GM12878 (cell line): ENCODE data around the gene POLR3F. TPM values are rescaled to one million over a fixed set of nuclear protein-coding genes. Genes with fewer than 3 reads are reported as not detected.

Experiments
- ATAC-seq: fragments of 200-7000 bp; cut with Tn5 transposase; 3 replicates; pipeline ENCODE4 v1.9.1; 2020; ENCODE audit warnings: mild to moderate bottlenecking, moderate library complexity
- BruUV-seq: library from RNA; stranded (reverse); fragments of 400-500 nt; replicated peaks from 2 replicates; lab custom pipeline; 2021; lab: Mats Ljungman, UMichigan
- CTCF ChIA-PET: fragments of 300-600 bp; sonication (Branson Sonifier 250); formaldehyde crosslinking; extraction: SDS; loops from one replicate; lab custom pipeline; 2021; ENCODE audit warnings: inconsistent platforms; lab: Yijun Ruan, JAX
- POLR2A ChIA-PET: fragments of 350-600 bp; formaldehyde crosslinking; extraction: SDS; loops from one replicate; lab custom pipeline; 2021; ENCODE audit warnings: inconsistent platforms; lab: Charles Lee
- RAD21 ChIA-PET: fragments of 300-600 bp; sonication (Branson Sonifier 250); formaldehyde crosslinking; loops from one replicate; lab custom pipeline; 2023; ENCODE audit warnings: antibody characterized with exemption; ENCODE audit not compliant: unreplicated experiment; lab: Charles Lee
- SMC1A ChIA-PET: fragments of 300-600 bp; sonication (Branson Sonifier 250); formaldehyde crosslinking; loops from one replicate; lab custom pipeline; 2023; ENCODE audit not compliant: unreplicated experiment, uncharacterized antibody; lab: Charles Lee
- DNase-seq: peaks from one replicate; pipeline ENCODE4 v3.0.0-alpha.2; 2011; ENCODE audit warnings: low read depth, low spot score
- FAIRE-seq: peaks from 3 replicates; lab custom pipeline; 2011; peaks lifted over from hg19 to GRCh38; lab: Jason Lieb, UNC
- H2AFZ ChIP-seq: 2 replicates; pipeline ENCODE4 v1.6.0; 2011; ENCODE audit warnings: low read depth, low read length, control low read depth; ENCODE audit not compliant: control insufficient read depth
- H3K27ac ChIP-seq: 2 replicates; pipeline ENCODE4 v1.5.1; 2011; ENCODE audit warnings: control low read depth; ENCODE audit not compliant: control insufficient read depth, insufficient read depth
- H3K27me3 ChIP-seq, 2 experiments: replicated peaks in 1 of 2; 2 replicates each; pipeline versions ENCODE4 v1.6.0 to v1.6.1; 2011; ENCODE audit warnings: low read length in 1 of 2; ENCODE audit not compliant: control insufficient read depth in 2 of 2, insufficient read depth in 2 of 2
- H3K36me3 ChIP-seq, 2 experiments: 2 replicates each; pipeline ENCODE4 v1.5.1; 2011; ENCODE audit warnings: low read length in 1 of 2; ENCODE audit not compliant: control insufficient read depth in 2 of 2, insufficient read depth in 2 of 2
- H3K4me1 ChIP-seq: 2 replicates; pipeline ENCODE4 v1.6.1; 2011; ENCODE audit warnings: mild to moderate bottlenecking, low read length, moderate library complexity, mixed read lengths; ENCODE audit not compliant: control insufficient read depth, insufficient read depth
- H3K4me2 ChIP-seq: 2 replicates; pipeline ENCODE4 v1.6.0; 2011; ENCODE audit warnings: control low read depth; ENCODE audit not compliant: control insufficient read depth, insufficient read depth
- H3K4me3 ChIP-seq: fragments of 200-600 bp; sonication (generic); 2 replicates; pipeline ENCODE4 v1.5.1; 2016
- H3K79me2 ChIP-seq: 2 replicates; pipeline ENCODE4 v1.6.0; 2011; ENCODE audit warnings: low read length; ENCODE audit not compliant: control insufficient read depth, insufficient read depth
- H3K9ac ChIP-seq: 2 replicates; pipeline ENCODE4 v1.8.0; 2011; ENCODE audit warnings: low read length, control low read depth, mixed read lengths; ENCODE audit not compliant: control insufficient read depth, insufficient read depth
- H3K9me3 ChIP-seq: replicated peaks from 3 replicates; pipeline ENCODE4 v1.5.1; 2011; ENCODE audit warnings: mild to moderate bottlenecking, low read length; ENCODE audit not compliant: control insufficient read depth, insufficient read depth
- H4K20me1 ChIP-seq: 2 replicates; pipeline ENCODE4 v1.6.0; 2011; ENCODE audit not compliant: control insufficient read depth, insufficient read depth
- BCLAF1 ChIP-seq: fragments of 450-650 bp; IDR thresholded peaks from 2 replicates; pipeline ENCODE4 v1.6.1; 2017; ENCODE audit warnings: antibody characterized with exemption, mild to moderate bottlenecking, moderate library complexity
- BMI1 ChIP-seq: fragments of 450-650 bp; IDR thresholded peaks from 2 replicates; pipeline ENCODE4 v1.6.1; 2016; ENCODE audit warnings: mild to moderate bottlenecking, moderate library complexity, borderline replicate concordance
- CBX3 ChIP-seq: fragments of 200-600 bp; sonication (generic); IDR thresholded peaks from 2 replicates; pipeline ENCODE4 v1.6.1; 2016; ENCODE audit warnings: low read depth, borderline replicate concordance
- CEBPZ ChIP-seq: fragments of 150-350 bp; IDR thresholded peaks from 2 replicates; pipeline ENCODE4 v1.6.1; 2016; ENCODE audit warnings: low read depth, low read length
- CREB1 ChIP-seq: IDR thresholded peaks from 2 replicates; pipeline ENCODE4 v1.6.1; 2012; ENCODE audit warnings: low read depth, mild to moderate bottlenecking, inconsistent platforms
- EGR1 ChIP-seq, 2 experiments: IDR thresholded peaks; 1 replicate in 1 of 2; 2 replicates in 1 of 2; pipeline ENCODE4 v1.6.1; 2011 to 2012; ENCODE audit warnings: low read depth in 2 of 2, low read length in 2 of 2, borderline replicate concordance in 1 of 2, mild to moderate bottlenecking in 1 of 2, moderate library complexity in 1 of 2
- IKZF1 ChIP-seq: fragments of 450-650 bp; conservative IDR thresholded peaks from 2 replicates; pipeline ENCODE4 v1.6.1; 2017; ENCODE audit warnings: antibody characterized with exemption, mild to moderate bottlenecking
- MTA3 ChIP-seq: IDR thresholded peaks from 2 replicates; pipeline ENCODE4 v1.6.1; 2012; ENCODE audit warnings: low read length, inconsistent platforms, borderline replicate concordance
- NR2C1 ChIP-seq: fragments of 450-650 bp; IDR thresholded peaks from 2 replicates; pipeline ENCODE4 v1.6.1; 2017; ENCODE audit warnings: antibody characterized with exemption, mild to moderate bottlenecking, moderate library complexity
- RB1 ChIP-seq: fragments of 450-650 bp; formaldehyde crosslinking; IDR thresholded peaks from 2 replicates; pipeline ENCODE4 v1.6.1; 2017; ENCODE audit warnings: mild to moderate bottlenecking, borderline replicate concordance
- SMAD5 ChIP-seq: IDR thresholded peaks from 2 replicates; pipeline ENCODE4 v1.6.1; 2016; ENCODE audit warnings: antibody characterized with exemption, low read depth
- SRF ChIP-seq, 2 experiments: IDR thresholded peaks; 2 replicates each; pipeline ENCODE4 v1.6.1; 2011; ENCODE audit warnings: low read depth in 2 of 2, low read length in 2 of 2, mild to moderate bottlenecking in 1 of 2, moderate library complexity in 1 of 2
- STAT1 ChIP-seq: fragments of 450-650 bp; conservative IDR thresholded peaks from 2 replicates; pipeline ENCODE4 v1.6.1; 2014; ENCODE audit warnings: antibody characterized with exemption, mild to moderate bottlenecking
- STAT3 ChIP-seq: IDR thresholded peaks from 2 replicates; pipeline ENCODE4 v1.6.1; 2011; ENCODE audit warnings: low read depth, low read length, improper control_type of control experiment
- TARDBP ChIP-seq: IDR thresholded peaks from 2 replicates; pipeline ENCODE4 v1.6.1; 2016; ENCODE audit warnings: borderline replicate concordance
- TCF7 ChIP-seq: IDR thresholded peaks from 2 replicates; pipeline ENCODE4 v1.6.1; 2014; ENCODE audit warnings: antibody characterized with exemption, borderline replicate concordance
- ZNF207 ChIP-seq: fragments of 450-650 bp; IDR thresholded peaks from 2 replicates; pipeline ENCODE4 v1.6.1; 2014; ENCODE audit warnings: antibody characterized with exemption, mild to moderate bottlenecking, borderline replicate concordance
- ZNF622 ChIP-seq: fragments of 450-650 bp; IDR thresholded peaks from 2 replicates; pipeline ENCODE4 v1.6.1; 2017; ENCODE audit warnings: mild to moderate bottlenecking, inconsistent platforms
- WGBS: methylation state at CpG from one replicate; pipeline ENCODE4 v1.1.6; 2016; ENCODE audit warnings: low lambda C conversion rate; ENCODE audit not compliant: insufficient replicate concordance, insufficient coverage; ENCODE audit errors: missing lambda C conversion rate; 5-methylcytosine and 5-hydroxymethylcytosine counted together
- in situ Hi-C: fragments of 300-500 bp; cut with MboI; formaldehyde crosslinking; loops from 9 replicates; pipeline ENCODE4 v1.14.3; 2018; ENCODE audit warnings: mixed read lengths
- intact Hi-C: fragments of 100-400 bp; cut with micrococcal nuclease; formaldehyde crosslinking; loops from one replicate; pipeline ENCODE4 v1.14.2; 2022; ENCODE audit not compliant: unreplicated experiment
- polyA plus RNA-seq, 11 experiments: library from polyadenylated mRNA; depleted of rRNA in 4 of 11; unstranded in 6 of 11; stranded (reverse) in 5 of 11; fragments of >200 nt; fragmentation: Nextera tagmentation in 4 of 11; fragmentation: Illumina TruSeq in 1 of 11; extraction: Ambion mirVana in 4 of 11; extraction: Trizol in 1 of 11; gene quantifications; 1 replicate in 1 of 11; 2 replicates in 10 of 11; pipeline versions ENCODE4 v1.2.1 to v1.2.3, GENCODE V29; 2011 to 2016; ENCODE audit warnings: inconsistent platforms in 2 of 11, missing spikeins in 2 of 11, low read depth in 1 of 11
- total RNA-seq, 4 experiments: library from RNA; depleted of rRNA in 3 of 4; stranded (reverse); fragments of >200 nt in 3 of 4; fragmentation: Illumina TruSeq in 1 of 4; extraction: Trizol in 1 of 4; gene quantifications; 2 replicates each; pipeline versions ENCODE4 v1.2.1 to v1.2.3, GENCODE V29; 2013 to 2021

POLR3F gene
- total and polyA plus RNA-seq, 10 of the 15 experiments (the other 5 are each of a cell fraction or from before 2014, with no cell fraction given), result 8.7 to 18.1 (median 12.6) TPM

- ChIA-PET CTCF (no interaction called here), POLR2A (no interaction called here), SMC1A (no interaction called here), RAD21 (no interaction called here)
- FAIRE-seq (no peak), ATAC-seq (no peak), DNase-seq (no peak)
- in situ Hi-C loops (loop anchor here (25.0 kb wide), 1 partner anchor 1488 kb away; the partner anchor contains the start of gene NAA20), intact Hi-C loops (no loop called here)
- Histone ChIP-seq H3K9ac (no peak overlapping the region), H3K36me3 (peaks cover 17 to 35% of the 10 kb centered on the region in 2 experiments), H3K4me1 (no peaks in the 10 kb centered on the region), H3K79me2 (no peaks in the 10 kb centered on the region), H4K20me1 (no peaks in the 10 kb centered on the region), H3K4me3 (no peak overlapping the region), H3K27ac (no peak overlapping the region), H3K27me3 (no peaks in the 10 kb centered on the region), H2AFZ (no peak overlapping the region), H3K9me3 (no peaks in the 10 kb centered on the region), H3K4me2 (no peak overlapping the region)
- no TSS peak for BruUV-seq
- WGBS, result 93% methylated on average over 1 of the region's 1 CpG
- TF ChIP-seq ZNF622 (no peak), NR2C1 (no peak), ZNF207 (no peak), STAT3 (no peak), BMI1 (no peak), CBX3 (no peak), CREB1 (no peak), TARDBP (no peak), TCF7 (no peak), SMAD5 (no peak), BCLAF1 (no peak), EGR1 (IDR thresholded peaks at IDR 0.05; ENCODE audit: borderline replicate concordance in 1 of 2, low read depth in 2 of 2, low read length in 2 of 2) (no peak), IKZF1 (no peak), RB1 (no peak), MTA3 (no peak), SRF (IDR thresholded peaks at IDR 0.05; ENCODE audit: low read depth in 2 of 2, low read length in 2 of 2) (no peak), STAT1 (no peak), CEBPZ (no peak)
These were observed 57.5 kb downstream of the POLR3F start for GRCh38 chr20:18524646-18525045.
